ENCODE measurements around the gene KANSL1.

DNA sequence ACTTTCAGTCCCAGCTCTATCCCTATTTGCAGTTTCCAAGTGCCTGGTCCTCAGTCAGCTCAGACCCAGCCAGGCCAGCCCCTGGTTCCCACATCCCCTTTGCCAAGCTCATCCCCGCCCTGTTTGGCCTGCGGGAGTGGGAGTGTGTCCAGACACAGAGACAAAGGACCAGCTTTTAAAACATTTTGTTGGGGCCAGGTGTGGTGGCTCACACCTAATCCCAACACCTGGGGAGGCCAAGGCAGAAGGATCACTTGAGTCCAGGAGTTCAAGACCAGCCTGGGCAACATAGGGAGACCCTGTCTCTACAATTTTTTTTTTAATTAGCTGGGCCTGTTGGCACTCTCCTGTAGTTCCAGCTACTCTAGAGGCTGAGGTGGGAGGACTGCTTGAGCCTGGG is 192.5 kb downstream of the KANSL1 start:
- no peak for TF ChIP-seq EZH2 (IDR thresholded peaks at IDR 0.05; ENCODE audit: low read depth, unreplicated experiment)
- TF ChIP-seq, protein P1, sequence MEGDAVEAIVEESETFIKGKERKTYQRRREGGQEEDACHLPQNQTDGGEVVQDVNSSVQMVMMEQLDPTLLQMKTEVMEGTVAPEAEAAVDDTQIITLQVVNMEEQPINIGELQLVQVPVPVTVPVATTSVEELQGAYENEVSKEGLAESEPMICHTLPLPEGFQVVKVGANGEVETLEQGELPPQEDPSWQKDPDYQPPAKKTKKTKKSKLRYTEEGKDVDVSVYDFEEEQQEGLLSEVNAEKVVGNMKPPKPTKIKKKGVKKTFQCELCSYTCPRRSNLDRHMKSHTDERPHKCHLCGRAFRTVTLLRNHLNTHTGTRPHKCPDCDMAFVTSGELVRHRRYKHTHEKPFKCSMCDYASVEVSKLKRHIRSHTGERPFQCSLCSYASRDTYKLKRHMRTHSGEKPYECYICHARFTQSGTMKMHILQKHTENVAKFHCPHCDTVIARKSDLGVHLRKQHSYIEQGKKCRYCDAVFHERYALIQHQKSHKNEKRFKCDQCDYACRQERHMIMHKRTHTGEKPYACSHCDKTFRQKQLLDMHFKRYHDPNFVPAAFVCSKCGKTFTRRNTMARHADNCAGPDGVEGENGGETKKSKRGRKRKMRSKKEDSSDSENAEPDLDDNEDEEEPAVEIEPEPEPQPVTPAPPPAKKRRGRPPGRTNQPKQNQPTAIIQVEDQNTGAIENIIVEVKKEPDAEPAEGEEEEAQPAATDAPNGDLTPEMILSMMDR (conservative IDR thresholded peaks at IDR 0.05; ENCODE audit: low read depth in 2 of 2) = no peak
